Stimulated activated CD8-positive, alpha-beta memory T cell treated with anti-CD3 and anti-CD28 coated beads, Interleukin-7, amount 100 ng/mL, for 4 hours (primary cell): ENCODE data around the gene TRIM67.

ENCODE experiments used
- DNase-seq, 2 donors: peaks; one replicate each; pipeline ENCODE4 v3.0.0-alpha.2; 2020; ENCODE audit warnings: low read depth in 2 of 2

TRIM67 gene

DNA sequence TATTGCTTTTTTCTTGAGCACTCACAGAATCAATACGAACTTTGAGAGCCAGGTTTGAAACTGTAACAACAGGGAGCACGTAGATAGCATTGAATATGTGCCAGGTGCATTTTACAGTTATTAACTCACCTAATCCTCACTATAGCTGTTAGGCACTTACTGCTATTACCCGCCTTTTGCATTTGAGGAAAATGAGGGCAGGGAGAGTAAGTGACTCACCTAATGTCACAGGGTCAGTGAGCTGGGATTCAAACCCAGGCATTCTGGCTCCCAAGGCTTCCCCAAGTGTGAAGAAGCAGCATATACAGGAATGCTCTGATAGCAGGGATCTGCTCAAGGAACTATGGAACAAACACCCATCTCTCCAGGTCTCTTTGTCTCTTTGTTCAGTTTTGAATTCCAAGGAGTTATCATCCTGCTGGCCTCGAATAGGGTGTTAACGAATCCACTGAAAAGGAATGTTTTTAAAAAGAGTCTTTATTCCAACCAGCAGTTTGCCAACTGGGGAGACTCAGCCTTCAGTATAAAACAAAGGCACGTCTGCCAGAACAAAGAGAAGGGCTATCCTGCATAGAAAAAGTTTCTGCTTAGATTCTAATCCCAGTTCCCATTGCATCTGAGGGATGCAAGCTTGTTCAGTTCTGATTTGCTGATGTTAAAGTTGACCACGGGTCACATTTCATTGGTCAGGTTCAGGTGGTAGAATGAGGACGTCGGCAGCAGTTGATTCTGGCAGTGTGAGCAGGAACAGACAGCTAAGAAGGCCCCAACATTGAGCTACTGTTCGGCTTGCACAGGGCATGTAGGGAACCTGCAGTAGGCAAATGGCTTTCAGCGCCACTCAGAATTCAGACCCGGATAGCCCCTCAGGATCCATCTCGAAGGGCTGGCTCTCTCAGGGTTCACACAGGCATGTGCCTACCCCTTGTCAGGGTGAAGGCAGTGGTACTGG, 22.1 kb downstream of the TRIM67 start:
- no peak for DNase-seq

GRCh38 chr1:231184891-231185290, 23.0 kb downstream of the TRIM67 start:
- DNase-seq = no peak

- DNase-seq = no peak
Measured at GRCh38 chr1:231185391-231185790, 23.5 kb downstream of the TRIM67 start.

DNA sequence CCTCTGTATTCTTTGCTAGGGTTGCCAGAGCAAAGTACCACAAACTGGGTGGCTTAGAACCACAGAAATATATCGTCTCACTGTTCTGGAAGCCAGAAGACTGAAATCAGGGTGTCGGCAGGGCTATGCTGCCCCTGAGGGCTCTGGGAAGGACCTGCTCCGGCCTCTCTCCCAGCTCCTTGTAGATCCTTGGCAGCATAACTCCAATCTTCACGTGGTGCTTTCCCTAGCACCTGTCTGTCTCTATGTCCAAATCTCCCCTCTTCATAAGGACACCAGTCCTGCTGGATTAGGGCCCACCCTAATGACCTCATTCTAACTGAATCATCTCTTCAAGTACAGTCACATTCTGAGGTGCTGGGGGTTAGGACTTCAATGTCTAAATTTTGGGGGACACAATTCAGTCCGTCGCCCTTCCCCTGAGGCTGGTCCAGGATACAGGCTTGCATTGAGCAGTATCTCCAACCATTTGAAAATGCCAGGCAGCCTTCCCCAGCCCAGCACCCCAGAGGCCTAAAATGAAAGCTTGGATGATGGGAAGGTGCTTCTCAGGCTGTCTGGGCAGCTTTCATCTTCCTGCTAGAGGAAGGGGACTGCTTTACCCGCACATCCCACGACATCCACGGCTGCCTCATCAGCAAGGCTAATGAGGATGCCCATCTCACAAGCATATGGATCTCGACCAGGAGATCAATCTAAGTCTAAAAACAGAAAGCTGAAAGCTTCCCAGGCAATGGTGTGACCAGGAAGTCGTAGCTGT, 24.7 kb downstream of the TRIM67 start:
- no peak for DNase-seq

DNA sequence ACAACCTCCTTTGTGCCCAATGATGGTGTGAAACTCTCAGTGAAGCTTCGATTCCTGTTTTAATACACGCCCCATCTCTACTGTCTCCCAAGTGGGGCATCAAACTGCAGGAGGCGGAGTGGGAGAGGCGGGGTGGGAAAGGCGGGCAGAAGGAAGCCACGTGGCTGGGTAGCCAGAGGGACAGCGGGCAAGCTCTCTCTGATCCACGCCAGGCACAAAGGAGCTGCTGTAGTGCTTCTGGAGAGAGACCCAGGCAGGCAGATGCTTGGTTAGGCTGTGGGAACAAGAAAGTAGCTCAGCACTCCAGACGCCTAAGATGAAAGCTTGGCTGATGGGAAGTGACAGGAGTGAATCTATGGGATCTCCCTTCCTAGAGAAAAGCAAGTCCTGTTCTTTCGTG, 25.7 kb downstream of the TRIM67 start:
- DNase-seq = no peak

DNA sequence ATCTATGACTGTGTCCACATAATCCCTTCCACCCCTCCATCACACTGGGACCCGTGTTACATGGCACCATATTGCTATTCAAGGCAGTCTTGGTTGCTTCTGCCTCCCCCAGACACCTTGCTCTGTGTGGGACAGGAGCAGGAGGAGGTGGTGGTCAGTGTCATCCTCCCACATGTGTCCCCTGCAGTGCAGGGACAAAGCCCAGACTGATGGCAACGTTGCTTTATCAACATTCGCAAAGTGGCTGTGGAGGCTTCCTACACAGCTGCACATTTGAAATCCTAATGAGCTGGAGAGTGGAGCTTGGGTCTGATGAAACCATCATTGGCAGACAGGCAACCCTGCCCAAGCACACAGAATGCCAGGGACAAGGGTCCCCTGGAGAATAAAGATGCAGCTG, 26.2 kb downstream of the TRIM67 start:
- DNase-seq = no peak

DNA sequence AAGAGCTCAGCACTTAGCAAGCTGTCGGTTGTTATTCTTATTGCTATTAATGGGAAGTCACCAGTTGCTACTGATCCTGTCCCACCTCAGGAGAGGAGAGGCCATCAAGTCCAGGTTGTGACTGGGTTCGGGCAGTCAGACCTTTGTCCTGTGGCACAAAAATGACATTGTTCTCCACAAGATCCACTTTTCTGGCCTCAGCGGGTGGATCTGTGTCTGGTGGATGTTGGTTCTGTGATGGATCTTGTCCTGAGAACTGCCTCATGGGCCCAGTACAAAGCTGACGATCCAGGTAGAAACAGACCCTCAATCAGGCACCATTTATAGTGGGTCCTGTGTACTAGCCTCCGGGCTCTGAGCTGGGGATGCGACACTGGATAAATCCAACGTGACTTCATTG, 26.9 kb downstream of the TRIM67 start:
- DNase-seq = no peak

DNA sequence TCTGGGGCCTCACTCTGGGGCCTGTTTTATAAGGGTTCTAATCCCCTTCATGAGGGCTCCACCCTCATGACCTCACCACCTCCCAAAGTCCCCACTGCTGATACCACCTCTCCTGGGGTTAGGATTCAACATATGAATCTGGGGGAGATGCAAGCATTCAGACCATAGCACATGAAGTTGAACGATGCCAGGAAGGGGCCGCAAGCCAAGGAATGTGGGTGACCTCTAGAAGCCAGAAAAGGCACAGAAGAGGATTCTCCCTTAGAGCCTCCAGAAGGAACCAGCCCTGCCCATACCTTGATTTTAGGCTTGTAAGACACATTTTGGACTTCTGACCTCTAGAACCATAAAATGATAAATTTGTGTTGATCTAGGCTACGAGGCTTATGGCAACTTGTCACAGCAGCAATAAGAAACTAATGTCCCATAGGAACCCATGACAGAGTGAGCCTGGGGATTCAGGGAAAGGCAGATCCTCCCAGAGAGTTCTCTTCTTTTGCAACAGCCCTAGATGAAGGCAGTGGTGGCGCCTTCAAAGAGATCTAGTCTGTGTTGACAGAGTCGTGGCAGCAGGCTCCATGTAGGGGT, 27.9 kb downstream of the TRIM67 start:
- DNase-seq = no peak

DNA sequence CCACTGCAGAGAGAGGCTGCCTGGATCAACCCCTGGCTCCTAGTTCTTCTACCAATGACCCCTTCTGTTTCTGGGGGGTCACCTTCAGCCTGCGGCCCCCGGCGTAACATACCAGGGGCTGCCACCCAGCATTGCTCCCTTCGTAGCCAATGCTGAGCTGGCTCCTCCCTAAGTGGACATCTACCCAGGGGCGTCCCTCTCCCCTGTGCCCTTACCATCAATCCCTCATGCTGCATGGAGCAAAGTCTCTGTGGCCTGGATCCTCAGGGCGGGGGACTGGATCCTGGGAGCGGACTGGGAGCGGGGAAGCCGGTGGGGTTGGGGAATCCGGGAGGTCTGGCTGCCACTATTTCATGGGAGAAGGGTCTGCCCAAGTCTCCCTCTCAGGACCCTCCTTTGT, 28.6 kb downstream of the TRIM67 start:
- no peak for DNase-seq

DNA sequence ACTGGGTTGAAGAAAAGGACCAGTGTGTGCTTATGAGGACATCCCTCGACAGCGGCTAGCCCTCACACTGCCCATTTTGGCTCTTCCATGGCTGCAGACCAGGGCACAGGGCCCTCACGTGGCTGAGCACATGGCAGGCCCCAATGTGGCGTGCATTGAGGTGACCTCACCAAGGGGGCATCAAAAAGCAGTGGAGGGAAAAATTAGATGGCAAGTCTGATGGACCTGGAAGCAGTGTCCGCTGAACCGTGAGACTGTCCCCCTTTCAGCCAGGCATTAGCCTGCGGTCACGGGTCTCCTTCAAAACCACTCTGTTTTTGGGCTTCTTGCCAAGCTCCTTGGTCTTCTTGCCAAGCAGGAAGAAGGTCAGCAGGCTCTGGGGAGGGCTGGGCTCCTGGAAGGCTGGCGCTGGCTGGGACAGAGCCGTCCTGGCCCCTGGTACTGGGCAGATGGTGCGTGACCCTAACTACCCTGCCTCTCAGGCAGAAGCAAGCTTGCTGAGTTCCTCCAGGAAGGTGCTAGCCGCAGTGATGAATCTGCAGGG, 30.8 kb downstream of the TRIM67 start:
- no peak for DNase-seq

DNA sequence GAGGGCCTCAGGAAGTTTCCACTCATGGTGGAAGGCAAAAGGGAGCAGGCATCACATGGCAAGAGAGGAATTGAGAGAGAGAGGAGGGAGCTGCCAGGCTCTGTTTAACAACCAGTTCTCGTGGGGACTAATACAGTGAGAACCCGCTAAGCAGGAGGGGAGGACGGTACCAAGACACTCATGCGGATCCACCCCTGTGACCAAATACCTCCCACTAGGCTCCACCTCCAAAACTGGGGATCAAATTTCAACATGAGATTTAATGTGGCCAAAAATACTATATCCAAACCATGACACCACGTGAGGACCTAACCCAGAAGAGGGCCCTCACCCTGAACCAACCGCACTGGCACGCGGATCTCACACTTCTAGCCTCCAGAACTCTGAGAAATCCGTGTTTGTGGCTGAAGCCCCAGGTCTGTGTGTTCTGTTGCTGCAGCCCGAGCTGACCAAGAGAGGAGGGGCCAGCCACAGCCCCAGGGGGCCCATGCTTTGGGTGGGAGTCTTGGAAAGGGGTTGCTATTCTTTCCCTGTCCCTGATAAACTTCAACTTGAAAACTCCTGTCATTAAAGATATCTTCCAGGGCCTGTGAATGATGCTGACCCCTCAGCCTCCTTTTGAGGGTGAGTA, 32.0 kb downstream of the TRIM67 start:
- DNase-seq = no peak

- no peak for DNase-seq
Measured at GRCh38 chr1:231194476-231194842, 32.6 kb downstream of the TRIM67 start.

- no peak for DNase-seq
Measured at GRCh38 chr1:231194843-231195516, 33.1 kb downstream of the TRIM67 start.

- no peak for DNase-seq
Measured at GRCh38 chr1:231196307-231196706, 34.4 kb downstream of the TRIM67 start.

GRCh38 chr1:231196728-231197127, 34.9 kb downstream of the TRIM67 start:
- no peak for DNase-seq

GRCh38 chr1:231199868-231200267, 38.0 kb downstream of the TRIM67 start:
- DNase-seq = no peak

- no peak for DNase-seq
Measured at GRCh38 chr1:231200388-231201031, 38.7 kb downstream of the TRIM67 start.

DNA sequence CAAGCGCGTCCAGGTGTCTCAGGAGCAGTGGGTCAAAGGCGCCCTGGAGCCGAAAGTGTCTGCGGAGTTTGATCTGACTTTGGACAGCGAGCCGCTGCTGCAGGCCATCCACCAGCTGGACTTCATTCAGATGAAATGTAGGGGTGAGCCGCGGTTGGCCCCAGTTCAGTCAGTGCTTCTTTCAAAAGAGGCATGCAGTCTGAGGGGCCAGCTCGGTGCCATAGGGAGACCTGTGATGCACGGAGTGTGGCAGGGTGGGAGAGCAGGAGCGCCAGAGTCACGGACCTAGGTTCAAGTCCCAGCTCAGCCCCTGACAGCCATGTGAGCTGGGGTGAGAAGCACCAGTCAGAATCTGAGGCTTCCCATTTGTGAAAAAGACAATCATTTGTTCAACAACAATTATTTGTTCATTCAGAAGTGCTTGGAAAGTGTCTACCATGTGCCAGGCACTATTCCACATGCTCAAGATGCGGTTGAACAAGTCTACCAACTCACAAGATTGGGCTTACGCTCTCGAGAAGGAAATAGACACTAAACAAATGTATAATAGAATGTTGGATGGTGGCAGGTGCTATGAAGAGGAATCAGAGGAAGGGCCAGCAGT, 39.6 kb downstream of the TRIM67 start:
- DNase-seq = no peak

GRCh38 chr1:231201979-231202633, 40.2 kb downstream of the TRIM67 start:
- DNase-seq = no peak
